AG04450 (cell line): Measurements from ENCODE around the gene MYBPC3. TPM values are rescaled to one million over a fixed set of nuclear protein-coding genes. Genes with fewer than 3 reads are reported as not detected.

Experiments used
- CTCF ChIA-PET: fragments of 300-600, 350-600 bp; formaldehyde crosslinking; extraction: SDS; loops from one replicate; lab custom pipeline; 2022; ENCODE audit warnings: antibody characterized with exemption, inconsistent platforms; lab: Charles Lee
- POLR2A ChIA-PET: fragments of 350-600 bp; formaldehyde crosslinking; extraction: SDS; loops from one replicate; lab custom pipeline; 2021; ENCODE audit warnings: antibody characterized with exemption, inconsistent platforms; lab: Yijun Ruan, JAX
- DNase-seq: peaks from one replicate; pipeline ENCODE4 v3.0.0-alpha.2; 2011; ENCODE audit warnings: low read depth, low spot score
- H3K27ac ChIP-seq: one replicate; pipeline ENCODE4 v1.5.1; 2012; ENCODE audit warnings: low read depth, low read length, control low read depth
- H3K27me3 ChIP-seq: one replicate; pipeline ENCODE4 v1.6.0; 2012; ENCODE audit warnings: low read length; ENCODE audit not compliant: control insufficient read depth, insufficient read depth
- H3K4me3 ChIP-seq: 2 replicates; pipeline ENCODE4 v1.5.1; 2011; ENCODE audit warnings: mild to moderate bottlenecking, low read depth, low read length, control low read depth
- H3K9me3 ChIP-seq: 2 replicates; pipeline ENCODE4 v1.5.1; 2012; ENCODE audit warnings: low read length; ENCODE audit not compliant: control insufficient read depth, insufficient read depth
- polyA plus RNA-seq: library from polyadenylated mRNA; depleted of rRNA; stranded (reverse); fragments of >200 nt; gene quantifications from 2 replicates; pipeline ENCODE4 v1.2.3, GENCODE V29; 2011
- TF ChIP-seq, protein P1 (sequence below): IDR thresholded peaks from 2 replicates; pipeline ENCODE4 v1.5.1; 2011; ENCODE audit warnings: low read depth, low read length, control low read depth, inconsistent platforms

The MYBPC3 gene
- polyA plus RNA-seq, 1 experiment = not detected

DNA sequence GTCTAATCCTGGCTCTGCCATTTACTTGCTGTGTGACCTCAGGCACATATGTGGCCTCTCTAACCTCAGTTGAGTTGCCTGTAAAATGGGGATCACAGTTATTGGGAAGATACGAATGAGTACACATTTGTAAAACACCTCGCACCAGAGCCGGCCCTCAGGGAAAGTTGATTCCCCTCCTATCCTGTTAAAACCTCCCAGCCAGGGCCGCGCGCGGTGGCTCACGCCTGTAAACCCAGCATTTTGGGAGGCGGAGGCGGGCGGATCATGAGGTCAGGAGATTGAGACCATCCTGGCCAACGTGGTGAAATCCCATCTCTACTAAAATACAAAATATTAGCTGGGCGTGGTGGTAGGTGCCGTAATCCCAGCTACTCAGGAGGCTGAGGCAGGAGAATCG lies 7.8 kb upstream of the MYBPC3 start:
- Histone ChIP-seq H3K4me3 (no peak overlapping the region), H3K27ac (no peak overlapping the region), H3K27me3 (peaks cover 6% of the 10 kb centered on the region), H3K9me3 (no peaks in the 10 kb centered on the region)
- no peak for DNase-seq
- ChIA-PET POLR2A (interaction anchor here (0.5 kb wide), 1 partner anchor 357 kb away, joined by 3 read pairs; no protein-coding TSS in a partner anchor), CTCF (interaction anchor here (0.7 to 0.8 kb wide), 2 partner anchors 9 to 175 kb away, joined by 3 to 5 read pairs; no protein-coding TSS in a partner anchor)
- TF ChIP-seq, protein P1, sequence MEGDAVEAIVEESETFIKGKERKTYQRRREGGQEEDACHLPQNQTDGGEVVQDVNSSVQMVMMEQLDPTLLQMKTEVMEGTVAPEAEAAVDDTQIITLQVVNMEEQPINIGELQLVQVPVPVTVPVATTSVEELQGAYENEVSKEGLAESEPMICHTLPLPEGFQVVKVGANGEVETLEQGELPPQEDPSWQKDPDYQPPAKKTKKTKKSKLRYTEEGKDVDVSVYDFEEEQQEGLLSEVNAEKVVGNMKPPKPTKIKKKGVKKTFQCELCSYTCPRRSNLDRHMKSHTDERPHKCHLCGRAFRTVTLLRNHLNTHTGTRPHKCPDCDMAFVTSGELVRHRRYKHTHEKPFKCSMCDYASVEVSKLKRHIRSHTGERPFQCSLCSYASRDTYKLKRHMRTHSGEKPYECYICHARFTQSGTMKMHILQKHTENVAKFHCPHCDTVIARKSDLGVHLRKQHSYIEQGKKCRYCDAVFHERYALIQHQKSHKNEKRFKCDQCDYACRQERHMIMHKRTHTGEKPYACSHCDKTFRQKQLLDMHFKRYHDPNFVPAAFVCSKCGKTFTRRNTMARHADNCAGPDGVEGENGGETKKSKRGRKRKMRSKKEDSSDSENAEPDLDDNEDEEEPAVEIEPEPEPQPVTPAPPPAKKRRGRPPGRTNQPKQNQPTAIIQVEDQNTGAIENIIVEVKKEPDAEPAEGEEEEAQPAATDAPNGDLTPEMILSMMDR = no peak

DNA sequence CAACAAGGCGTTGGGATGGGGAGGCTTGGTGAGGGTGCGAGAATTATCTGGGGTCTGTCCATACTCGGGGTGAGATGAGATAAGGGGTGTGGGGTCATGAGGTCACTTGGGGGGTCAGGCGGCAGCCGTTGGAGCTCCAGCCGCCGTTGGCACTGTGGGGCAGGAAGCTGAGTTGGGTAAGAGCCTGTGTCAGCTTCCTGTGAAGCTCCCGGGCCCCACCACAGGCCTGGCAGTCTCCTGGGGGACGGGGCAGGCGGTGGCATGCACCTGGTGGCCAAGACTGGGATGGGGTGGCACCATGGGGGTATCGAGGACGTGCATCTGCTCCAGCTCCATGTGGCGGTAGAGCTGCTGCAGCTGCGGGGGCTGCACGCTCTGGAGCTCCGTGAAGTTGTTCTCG lies 7.1 kb upstream of the MYBPC3 start:
- POLR2A ChIA-PET = interaction anchor here (0.5 kb wide), 1 partner anchor 356 kb away, joined by 3 read pairs; no protein-coding TSS in a partner anchor
- DNase-seq = no peak
- Histone ChIP-seq H3K27me3 (peaks cover 4% of the 10 kb centered on the region), H3K9me3 (no peaks in the 10 kb centered on the region), H3K27ac (no peak overlapping the region), H3K4me3 (no peak overlapping the region)
- CTCF ChIA-PET = interaction anchor here (0.7 kb wide), 1 partner anchor 175 kb away, joined by 5 read pairs; no protein-coding TSS in a partner anchor
- TF ChIP-seq, protein P1 = no peak

DNA sequence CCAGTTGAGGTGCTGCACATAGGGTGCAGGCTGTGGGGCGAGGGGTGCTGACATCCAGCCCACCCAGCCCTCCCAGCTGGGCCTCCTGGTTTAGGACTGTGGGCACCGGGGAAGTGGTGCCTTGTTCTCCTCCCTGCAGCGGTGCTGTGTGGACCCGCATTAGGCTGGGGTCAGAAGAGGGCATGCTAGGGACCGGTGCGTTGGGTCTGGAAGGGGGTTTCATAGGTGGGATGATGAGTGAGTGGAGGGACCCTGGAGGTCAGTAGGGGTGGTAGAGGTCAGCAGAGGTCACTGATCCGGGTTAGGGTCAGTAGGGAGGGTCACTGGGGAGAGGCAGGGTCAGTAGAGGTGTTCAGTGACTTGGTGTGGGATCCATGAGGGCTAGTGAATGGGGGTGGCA lies 6.7 kb upstream of the MYBPC3 start:
- H3K27me3 ChIP-seq = no peaks in the 10 kb centered on the region
- ChIA-PET POLR2A (no interaction called here), CTCF (no interaction called here)
- H3K4me3 ChIP-seq = no peak overlapping the region
- TF ChIP-seq, protein P1 = no peak
- H3K9me3 ChIP-seq = no peaks in the 10 kb centered on the region
- no peak for DNase-seq
- H3K27ac ChIP-seq = no peak overlapping the region

DNA sequence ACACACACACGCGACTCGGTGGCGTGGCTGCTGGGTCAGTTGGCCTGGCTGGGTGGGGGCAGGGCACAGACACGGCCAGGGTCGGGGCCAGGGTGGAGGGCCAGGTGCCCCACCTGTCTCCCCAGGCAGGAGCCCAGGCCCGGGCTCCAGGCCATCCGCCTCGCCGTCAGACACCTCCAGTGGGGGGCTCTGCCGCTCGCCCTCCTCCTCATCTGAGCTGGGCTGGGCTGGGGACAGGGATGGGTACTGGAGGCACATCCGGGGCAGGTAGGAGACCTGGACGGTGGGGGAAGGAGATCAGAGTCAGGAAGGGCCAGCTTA lies 6.2 kb upstream of the MYBPC3 start:
- POLR2A ChIA-PET = no interaction called here
- Histone ChIP-seq H3K27me3 (no peaks in the 10 kb centered on the region), H3K27ac (no peak overlapping the region), H3K4me3 (no peak overlapping the region), H3K9me3 (no peaks in the 10 kb centered on the region)
- TF ChIP-seq, protein P1 = no peak
- no peak for DNase-seq
- CTCF ChIA-PET = no interaction called here

DNA sequence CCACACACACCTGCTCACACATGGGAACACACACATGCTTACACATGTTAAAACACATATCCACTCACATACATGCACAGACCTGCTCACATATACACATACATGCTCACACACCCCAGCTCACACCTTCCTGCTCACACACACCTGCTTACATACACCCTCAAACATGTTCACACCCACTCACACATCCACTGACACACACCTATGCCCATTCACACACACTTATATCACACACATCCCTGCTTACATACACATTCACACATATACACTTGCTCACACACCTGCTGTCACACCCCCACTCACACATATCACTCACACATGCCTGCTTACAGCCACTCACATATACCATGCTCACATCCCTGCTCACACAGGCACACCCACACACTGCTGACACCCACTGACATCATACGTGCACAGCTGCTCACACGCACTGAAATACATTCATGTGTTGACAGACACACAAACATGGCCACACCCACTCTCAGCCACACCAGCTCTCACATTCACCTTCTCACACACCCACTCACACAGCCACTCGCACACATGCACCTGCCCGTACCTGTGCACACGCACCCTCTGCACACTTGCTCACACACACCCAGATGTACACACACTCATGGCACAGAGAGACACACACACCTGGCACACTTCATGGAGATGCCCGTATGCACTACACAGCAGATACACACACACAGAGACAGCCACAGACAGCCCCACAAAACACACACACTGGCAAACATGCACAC lies 5.7 kb upstream of the MYBPC3 start:
- TF ChIP-seq, protein P1 = no peak
- no peak for DNase-seq
- ChIA-PET POLR2A (no interaction called here), CTCF (interaction anchor here (0.6 to 1.0 kb wide), 2 partner anchors 96 to 124 kb away, joined by 3 read pairs; no protein-coding TSS in a partner anchor)
- no peak overlapping the region for H3K27ac ChIP-seq
- no peaks in the 10 kb centered on the region for H3K9me3 ChIP-seq
- H3K4me3 ChIP-seq = no peak overlapping the region
- H3K27me3 ChIP-seq = no peaks in the 10 kb centered on the region
